Measurements from ENCODE around the gene ANGPT4.

GRCh38 chr20:909641-910040 is 6.5 kb downstream of the ANGPT4 start:
- no peak for TF ChIP-seq CTCF (IDR thresholded peaks at IDR 0.05)
- no peak for TF ChIP-seq SP1 (CRISPR knock-in tag; conservative IDR thresholded peaks at IDR 0.05)
- no peak for TF ChIP-seq EMX1 (CRISPR knock-in tag; IDR thresholded peaks at IDR 0.05)

All from WTC11 (cell line).